Mononuclear cell (primary cell): ENCODE measurements around the gene CNBD2. TPM values are rescaled to one million over a fixed set of nuclear protein-coding genes. Genes with fewer than 3 reads are reported as not detected.
"Not testable (repeated sequence)": the region's sequence is repeated elsewhere in the genome, so short reads cannot be mapped to it uniquely, and the experiment has no call there.

Experiments
- H3K27me3 ChIP-seq: 2 replicates; pipeline ENCODE4 v1.6.0; 2011; ENCODE audit warnings: low read length, control low read depth; ENCODE audit not compliant: insufficient read depth
- H3K4me1 ChIP-seq: 2 replicates; pipeline ENCODE4 v1.5.1; 2011; ENCODE audit warnings: mild to moderate bottlenecking, low read length, control low read depth; ENCODE audit not compliant: insufficient read depth
- H3K4me3 ChIP-seq: 2 replicates; pipeline ENCODE4 v1.5.1; 2011; ENCODE audit warnings: mild to moderate bottlenecking, low read length, moderate library complexity
- H3K9me3 ChIP-seq: 2 replicates; pipeline ENCODE4 v1.5.1; 2011; ENCODE audit warnings: low read depth, mild to moderate bottlenecking, control low read depth, low read length
- total RNA-seq: library from RNA; depleted of rRNA; stranded (reverse); fragments of >200 nt; gene quantifications from one replicate; pipeline ENCODE4 v1.2.3, GENCODE V29; 2012

The CNBD2 gene
- total RNA-seq, 1 donor: 11.3 TPM

GRCh38 chr20:36052117-36052513, 83.7 kb downstream of the CNBD2 start:
- Histone ChIP-seq H3K4me3 (no peak overlapping the region), H3K9me3 (no peaks in the 10 kb centered on the region), H3K4me1 (peaks cover 11% of the 10 kb centered on the region), H3K27me3 (no peaks in the 10 kb centered on the region)

DNA sequence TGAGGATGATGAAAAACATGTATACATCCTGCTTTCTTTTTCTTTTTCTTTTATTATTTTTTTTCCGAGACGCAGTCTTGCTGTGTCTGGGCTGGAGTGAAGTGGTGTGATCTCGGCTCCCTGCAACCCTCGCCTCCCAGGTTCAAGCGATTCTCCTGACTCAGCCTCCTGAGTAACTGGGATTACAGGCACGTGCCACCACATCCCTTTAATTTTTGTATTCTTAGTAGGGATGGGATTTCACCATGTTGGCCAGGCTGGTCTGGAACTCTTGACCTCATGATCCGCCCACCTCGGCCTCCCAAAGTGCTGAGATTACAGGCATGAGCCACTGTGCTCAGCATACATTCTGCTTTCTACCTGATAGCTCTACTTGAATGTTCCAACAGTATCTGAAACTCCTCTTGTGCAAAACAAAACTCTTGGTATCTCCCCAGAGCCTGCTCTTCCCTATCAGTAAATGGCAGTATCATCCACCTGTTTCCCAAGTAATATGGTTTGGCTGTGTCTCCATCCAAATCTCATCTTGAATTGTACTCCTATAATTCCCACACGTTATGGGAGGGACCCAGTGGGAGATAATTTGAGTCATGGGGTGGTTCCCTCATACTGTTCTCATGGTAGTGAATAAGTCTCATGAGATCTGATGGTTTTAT, 85.6 kb downstream of the CNBD2 start:
- H3K27me3 ChIP-seq, H3K4me1 ChIP-seq, H3K9me3 ChIP-seq, H3K4me3 ChIP-seq: not testable (repeated sequence)

DNA sequence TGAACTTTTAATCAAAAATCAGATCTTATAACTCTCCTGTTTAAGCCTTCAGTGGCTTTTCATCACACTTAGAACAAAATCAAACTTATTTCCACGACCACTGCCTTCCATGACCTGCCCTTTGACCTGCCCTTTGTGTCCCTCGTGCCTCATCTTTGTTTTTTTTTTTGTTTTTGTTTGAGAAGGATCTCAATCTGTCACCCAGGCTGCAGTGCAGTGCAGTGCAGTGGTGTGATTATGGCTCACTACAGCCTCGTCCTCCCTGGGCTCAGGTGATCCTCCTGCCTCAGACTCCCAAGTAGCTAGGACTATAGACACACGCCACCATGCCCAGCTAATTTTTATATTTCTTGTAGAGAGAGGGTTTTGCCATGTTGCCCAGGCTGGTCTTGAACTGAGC, 86.8 kb downstream of the CNBD2 start:
- Histone ChIP-seq H3K27me3 (no peaks in the 10 kb centered on the region), H3K4me1 (peaks cover 8% of the 10 kb centered on the region), H3K9me3 (no peaks in the 10 kb centered on the region), H3K4me3 (no peak overlapping the region)

- Histone ChIP-seq H3K4me3 (no peak overlapping the region), H3K9me3 (no peaks in the 10 kb centered on the region), H3K27me3 (no peaks in the 10 kb centered on the region), H3K4me1 (peaks cover 17% of the 10 kb centered on the region)
Observed at GRCh38 chr20:36060676-36061075, 92.3 kb downstream of the CNBD2 start.

GRCh38 chr20:36061754-36062153, 93.4 kb downstream of the CNBD2 start:
- no peaks in the 10 kb centered on the region for H3K9me3 ChIP-seq
- no peak overlapping the region for H3K4me3 ChIP-seq
- H3K4me1 ChIP-seq: peaks cover 18% of the 10 kb centered on the region
- no peaks in the 10 kb centered on the region for H3K27me3 ChIP-seq

DNA sequence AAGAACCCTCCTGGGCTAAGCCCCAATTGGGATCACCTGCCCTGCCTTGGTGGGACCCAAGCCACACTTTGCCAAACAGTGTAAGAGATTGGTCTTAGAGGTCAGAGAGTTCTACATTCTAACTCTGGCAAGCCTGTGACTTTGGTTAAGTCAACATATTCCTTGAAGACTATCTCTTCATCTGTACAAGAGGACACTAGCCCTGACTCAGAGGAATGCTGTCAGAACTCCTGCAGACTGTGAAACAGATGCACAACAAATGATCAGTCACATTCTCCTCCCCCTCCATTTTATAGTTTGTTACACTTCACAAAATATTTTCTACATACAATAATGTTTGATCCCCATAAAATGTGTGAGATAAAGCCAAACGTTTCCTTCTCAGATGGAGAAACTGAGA, 94.4 kb downstream of the CNBD2 start:
- no peaks in the 10 kb centered on the region for H3K9me3 ChIP-seq
- no peaks in the 10 kb centered on the region for H3K27me3 ChIP-seq
- peaks cover 18% of the 10 kb centered on the region for H3K4me1 ChIP-seq
- H3K4me3 ChIP-seq: no peak overlapping the region

DNA sequence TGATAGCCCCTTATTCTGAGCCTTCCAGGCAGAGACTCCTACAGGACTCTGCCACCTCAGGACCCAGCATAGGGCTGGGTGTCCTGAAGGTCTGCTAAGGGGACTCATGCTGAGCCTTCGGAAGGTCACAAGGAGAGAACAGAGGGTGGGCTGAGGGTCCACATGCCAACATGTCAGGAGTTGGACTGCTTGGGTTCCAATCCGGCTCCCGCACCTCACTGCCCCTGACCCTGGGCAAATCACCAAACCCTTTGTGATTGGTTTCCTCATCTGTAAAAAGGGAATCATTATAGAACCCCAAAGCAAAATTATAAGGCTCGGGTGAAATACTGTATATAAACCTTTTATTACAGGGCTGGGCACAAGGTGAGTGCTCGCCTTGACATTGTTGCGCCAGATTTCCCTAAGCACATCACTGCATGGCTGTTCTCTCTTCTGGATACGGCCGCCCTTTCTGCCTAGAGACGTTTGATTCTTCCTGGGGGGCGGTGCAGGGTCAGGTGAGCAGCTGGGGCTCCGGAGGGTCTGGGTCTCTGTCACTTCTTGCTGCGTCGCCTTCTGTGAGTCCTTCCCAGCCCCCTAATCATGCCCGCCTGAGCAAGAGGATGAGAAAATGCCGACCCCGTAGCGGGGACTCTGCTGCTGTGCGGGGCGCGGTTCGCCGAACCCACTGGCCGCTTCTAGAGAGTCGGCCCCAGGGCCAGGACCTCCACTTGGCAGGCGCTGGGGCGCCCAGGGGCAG, 95.7 kb downstream of the CNBD2 start:
- peak overlapping the region; percentile 56 for H3K4me3 ChIP-seq
- peaks cover 18% of the 10 kb centered on the region for H3K4me1 ChIP-seq
- no peaks in the 10 kb centered on the region for H3K9me3 ChIP-seq
- H3K27me3 ChIP-seq: no peaks in the 10 kb centered on the region

- Histone ChIP-seq H3K4me3 (peak overlapping the region; percentile 56), H3K9me3 (no peaks in the 10 kb centered on the region)
Observed at GRCh38 chr20:36064658-36065426, 96.5 kb downstream of the CNBD2 start.

GRCh38 chr20:36065427-36065998, 97.1 kb downstream of the CNBD2 start:
- Histone ChIP-seq H3K4me3 (peak overlapping the region; percentile 56), H3K9me3 (no peaks in the 10 kb centered on the region), H3K27me3 (no peaks in the 10 kb centered on the region), H3K4me1 (peaks cover 18% of the 10 kb centered on the region)

More at GRCh38 chr20:36064658-36065426, 96.5 kb downstream of the CNBD2 start:
- Histone ChIP-seq H3K4me1 (peaks cover 18% of the 10 kb centered on the region), H3K27me3 (no peaks in the 10 kb centered on the region)

- Histone ChIP-seq H3K9me3 (no peaks in the 10 kb centered on the region), H3K4me1 (peaks cover 18% of the 10 kb centered on the region), H3K27me3 (no peaks in the 10 kb centered on the region)
Observed at GRCh38 chr20:36066777-36067176, 98.4 kb downstream of the CNBD2 start.

GRCh38 chr20:36068526-36068925, 100.1 kb downstream of the CNBD2 start:
- not testable (repeated sequence) for H3K4me3 ChIP-seq, H3K9me3 ChIP-seq, H3K27me3 ChIP-seq
- H3K4me1 ChIP-seq: peaks cover 18% of the 10 kb centered on the region

More at GRCh38 chr20:36066777-36067176, 98.4 kb downstream of the CNBD2 start:
- H3K4me3 ChIP-seq: no peak overlapping the region

- no peaks in the 10 kb centered on the region for H3K27me3 ChIP-seq
- H3K4me3 ChIP-seq: no peak overlapping the region
- no peaks in the 10 kb centered on the region for H3K9me3 ChIP-seq
- H3K4me1 ChIP-seq: peaks cover 4% of the 10 kb centered on the region
Observed at GRCh38 chr20:36070451-36070850, 102.1 kb downstream of the CNBD2 start.

DNA sequence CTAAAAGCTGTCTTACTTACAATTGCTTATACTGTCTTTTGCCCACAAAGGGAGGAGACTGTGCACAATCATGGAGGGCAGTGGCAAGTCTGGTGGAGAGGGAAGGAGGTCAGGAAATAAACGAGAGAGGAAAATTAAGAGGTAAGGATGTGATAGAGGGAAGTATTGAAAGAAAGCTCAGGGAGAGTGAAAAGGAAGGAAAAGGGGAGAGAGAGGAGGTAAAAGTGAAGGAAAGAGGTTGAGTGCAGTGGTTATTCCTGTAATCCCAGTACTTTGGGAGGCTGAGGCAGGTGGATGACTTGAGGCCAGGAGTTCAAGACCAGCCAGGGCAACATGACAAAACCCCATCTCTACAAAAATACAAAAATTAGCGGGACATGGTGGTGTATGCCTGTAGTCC, 103.5 kb downstream of the CNBD2 start:
- Histone ChIP-seq H3K4me1 (no peaks in the 10 kb centered on the region), H3K9me3 (no peaks in the 10 kb centered on the region), H3K27me3 (no peaks in the 10 kb centered on the region), H3K4me3 (no peak overlapping the region)

- H3K9me3 ChIP-seq: no peaks in the 10 kb centered on the region
- no peaks in the 10 kb centered on the region for H3K4me1 ChIP-seq
- no peak overlapping the region for H3K4me3 ChIP-seq
- no peaks in the 10 kb centered on the region for H3K27me3 ChIP-seq
Observed at GRCh38 chr20:36074983-36075382, 106.6 kb downstream of the CNBD2 start.

- H3K27me3 ChIP-seq, H3K4me1 ChIP-seq: not testable (repeated sequence)
Observed at GRCh38 chr20:36077762-36078161, 109.4 kb downstream of the CNBD2 start.

More at GRCh38 chr20:36077762-36078161, 109.4 kb downstream of the CNBD2 start:
- not testable (repeated sequence) for H3K4me3 ChIP-seq, H3K9me3 ChIP-seq
